CD8-positive, alpha-beta memory T cell (primary cell): ENCODE measurements around the gene NPTX2. TPM values are rescaled to one million over a fixed set of nuclear protein-coding genes. Genes with fewer than 3 reads are reported as not detected.

Source experiments
- CTCF ChIA-PET: fragments of 350-600 bp; sonication (Branson Sonifier 250); formaldehyde crosslinking; loops from one replicate; lab custom pipeline; 2021; ENCODE audit warnings: antibody characterized with exemption; lab: Charles Lee
- POLR2A ChIA-PET: fragments of 350-600 bp; sonication (Branson Sonifier 250); formaldehyde crosslinking; loops from one replicate; lab custom pipeline; 2021; ENCODE audit warnings: antibody characterized with exemption; lab: Charles Lee
- DNase-seq, 5 donors: peaks; one replicate each; pipeline versions ENCODE4 v3.0.0 to v3.0.0-alpha.2; 2020 to 2022; ENCODE audit warnings: mixed read lengths in 1 of 5
- H3K27ac ChIP-seq: one replicate; pipeline ENCODE4 v1.7.0; 2013; ENCODE audit warnings: low read depth, mild to moderate bottlenecking, low read length, moderate library complexity
- H3K27me3 ChIP-seq: 2 replicates; pipeline ENCODE4 v1.7.0; 2013; ENCODE audit warnings: low read length, mild to moderate bottlenecking; ENCODE audit not compliant: insufficient read depth, poor library complexity, severe bottlenecking
- H3K36me3 ChIP-seq: 2 replicates; pipeline ENCODE4 v1.7.0; 2013; ENCODE audit warnings: mild to moderate bottlenecking, low read length, moderate library complexity; ENCODE audit not compliant: insufficient read depth
- H3K4me1 ChIP-seq: 2 replicates; pipeline ENCODE4 v1.7.0; 2013; ENCODE audit warnings: mild to moderate bottlenecking, low read length, moderate library complexity; ENCODE audit not compliant: insufficient read depth
- H3K4me3 ChIP-seq: 2 replicates; pipeline ENCODE4 v1.7.0; 2013; ENCODE audit warnings: mild to moderate bottlenecking, low read length
- H3K9me3 ChIP-seq: 2 replicates; pipeline ENCODE4 v1.7.0; 2013; ENCODE audit warnings: mild to moderate bottlenecking, low read length
- H3K27ac Mint-ChIP-seq, 8 donors: one replicate each; pipeline ENCODE4 v1.8.0; 2020 to 2021; ENCODE audit warnings: mixed read lengths in 8 of 8, mild to moderate bottlenecking in 6 of 8, inconsistent platforms in 3 of 8, moderate library complexity in 3 of 8
- H3K27me3 Mint-ChIP-seq, 2 donors: one replicate each; pipeline ENCODE4 v1.8.0; 2020 to 2021; ENCODE audit warnings: mixed read lengths in 2 of 2, mild to moderate bottlenecking in 1 of 2, moderate library complexity in 1 of 2
- H3K36me3 Mint-ChIP-seq, 3 donors: one replicate each; pipeline ENCODE4 v1.8.0; 2020 to 2021; ENCODE audit warnings: mixed read lengths in 3 of 3, inconsistent platforms in 1 of 3, mild to moderate bottlenecking in 1 of 3
- H3K4me1 Mint-ChIP-seq, 3 donors: one replicate each; pipeline ENCODE4 v1.8.0; 2020 to 2021; ENCODE audit warnings: mixed read lengths in 3 of 3, inconsistent platforms in 1 of 3, mild to moderate bottlenecking in 1 of 3
- H3K4me3 Mint-ChIP-seq, 7 donors: one replicate each; pipeline ENCODE4 v1.8.0; 2020 to 2021; ENCODE audit warnings: mixed read lengths in 7 of 7, mild to moderate bottlenecking in 6 of 7, moderate library complexity in 4 of 7, inconsistent platforms in 2 of 7
- H3K9me3 Mint-ChIP-seq, 5 donors: one replicate each; pipeline ENCODE4 v1.8.0; 2020 to 2022; ENCODE audit warnings: mixed read lengths in 5 of 5, mild to moderate bottlenecking in 3 of 5, moderate library complexity in 2 of 5, inconsistent platforms in 1 of 5
- polyA plus RNA-seq: library from polyadenylated mRNA; unstranded; fragments of 300-500 nt; fragmentation: Illumina TruSeq; gene quantifications from one replicate; pipeline ENCODE4 v1.2.3, GENCODE V29; 2021
- total RNA-seq, 2 experiments: library from RNA; stranded (reverse); gene quantifications; one replicate each; pipeline ENCODE4 v1.2.3, GENCODE V29; 2021

The NPTX2 gene
- total and polyA plus RNA-seq, 3 experiments from 2014 or later, result 0.16 TPM; not detected in 2

DNA sequence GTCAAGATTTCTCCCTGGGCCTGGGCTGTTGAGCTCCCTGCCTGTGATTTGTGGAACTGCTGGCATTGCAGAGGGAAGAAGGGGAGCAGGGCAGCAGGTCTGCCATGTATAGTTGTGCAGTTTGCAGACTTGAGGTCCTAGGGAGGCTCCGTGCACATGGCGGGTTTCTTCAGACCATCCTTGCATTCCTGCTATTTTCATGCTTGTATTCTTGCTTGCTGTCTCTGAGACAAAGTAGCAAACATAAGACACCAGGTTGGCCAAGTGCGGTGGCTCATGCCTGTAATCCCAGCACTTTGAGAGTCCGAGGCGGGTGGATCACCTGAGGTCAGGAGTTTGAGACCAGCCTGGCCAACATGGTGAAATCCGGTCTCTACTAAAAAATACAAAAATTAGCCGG, 61.1 kb downstream of the NPTX2 start:
- Mint-ChIP-seq H3K4me1 (no peaks in the 10 kb centered on the region), H3K4me3 (no peak overlapping the region), H3K9me3 (peaks cover 2 to 11% (median 4%) of the 10 kb centered on the region in 5 donors), H3K27ac (no peak overlapping the region), H3K36me3 (no peaks in the 10 kb centered on the region), H3K27me3 (peaks cover 6 to 21% of the 10 kb centered on the region in 2 donors)
- H3K9me3 ChIP-seq, result no peaks in the 10 kb centered on the region
- POLR2A ChIA-PET, result no interaction called here
- H3K36me3 ChIP-seq, result no peaks in the 10 kb centered on the region
- H3K4me3 ChIP-seq, result no peak overlapping the region
- DNase-seq, result no peak
- no peak overlapping the region for H3K27ac ChIP-seq
- CTCF ChIA-PET, result no interaction called here
- H3K27me3 ChIP-seq, result no peaks in the 10 kb centered on the region
- no peaks in the 10 kb centered on the region for H3K4me1 ChIP-seq

Other genes with a start within 250 kb of the NPTX2 start
- gene BAIAP2L1, start 216.2 kb upstream of the NPTX2 start, total RNA-seq, result 1 to 10 TPM in 1 of 2 experiments, under 1 TPM in 1; 0.58 to 1.3 TPM
- gene BAIAP2L1, start 216.2 kb upstream of the NPTX2 start, polyA plus RNA-seq, result 0.29 TPM